H9 (cell line): Measurements from ENCODE around the gene UQCC3. TPM values are rescaled to one million over a fixed set of nuclear protein-coding genes. Genes with fewer than 3 reads are reported as not detected.

Source experiments
- DNase-seq: peaks from one replicate; pipeline ENCODE4 v3.0.0-alpha.2; 2017
- H2AFZ ChIP-seq: one replicate; pipeline ENCODE4 v1.6.1; 2013; ENCODE audit warnings: mild to moderate bottlenecking, low read length, control low read depth, moderate library complexity
- H2AK5ac ChIP-seq: 2 replicates; pipeline ENCODE4 v1.6.1; 2013; ENCODE audit warnings: low read length, control low read depth, mixed read lengths; ENCODE audit not compliant: insufficient read length
- H2BK120ac ChIP-seq: one replicate; pipeline ENCODE4 v1.6.1; 2013; ENCODE audit warnings: low read depth, mild to moderate bottlenecking, low read length, control low read depth, inconsistent platforms; ENCODE audit not compliant: poor library complexity, severe bottlenecking
- H2BK12ac ChIP-seq: 2 replicates; pipeline ENCODE4 v1.6.1; 2013; ENCODE audit warnings: low read length, control low read depth, mixed read lengths, low read depth; ENCODE audit not compliant: insufficient read length
- H2BK15ac ChIP-seq: 2 replicates; pipeline ENCODE4 v1.6.1; 2013; ENCODE audit warnings: low read depth, low read length, control low read depth
- H2BK20ac ChIP-seq: one replicate; pipeline ENCODE4 v1.6.1; 2013; ENCODE audit warnings: low read depth, mild to moderate bottlenecking, low read length, control low read depth, inconsistent platforms; ENCODE audit not compliant: poor library complexity, severe bottlenecking
- H2BK5ac ChIP-seq: 2 replicates; pipeline ENCODE4 v1.6.1; 2013; ENCODE audit warnings: low read length, control low read depth, mixed read lengths; ENCODE audit not compliant: insufficient read length
- H3K14ac ChIP-seq: 2 replicates; pipeline ENCODE4 v1.6.1; 2013; ENCODE audit warnings: low read length, control low read depth; ENCODE audit not compliant: insufficient read depth
- H3K18ac ChIP-seq: 2 replicates; pipeline ENCODE4 v1.6.1; 2013; ENCODE audit warnings: low read depth, mild to moderate bottlenecking, mixed read lengths, low read length, control low read depth; ENCODE audit not compliant: insufficient read length
- H3K23ac ChIP-seq: 2 replicates; pipeline ENCODE4 v1.6.1; 2013; ENCODE audit warnings: low read length, control low read depth, mixed read lengths, low read depth; ENCODE audit not compliant: insufficient read length
- H3K23me2 ChIP-seq: 2 replicates; pipeline ENCODE4 v1.6.1; 2013; ENCODE audit warnings: low read depth, mild to moderate bottlenecking, mixed read lengths, low read length, control low read depth; ENCODE audit not compliant: insufficient read length, poor library complexity, severe bottlenecking
- H3K27ac ChIP-seq: 2 replicates; pipeline ENCODE4 v1.5.1; 2013; ENCODE audit warnings: low read length, control low read depth, mixed read lengths, low read depth; ENCODE audit not compliant: insufficient read length
- H3K27me3 ChIP-seq: 2 replicates; pipeline ENCODE4 v1.6.1; 2013; ENCODE audit warnings: low read length, control low read depth, inconsistent platforms; ENCODE audit not compliant: insufficient read depth
- H3K4ac ChIP-seq: 2 replicates; pipeline ENCODE4 v1.6.1; 2013; ENCODE audit warnings: low read depth, mild to moderate bottlenecking, control low read depth, inconsistent platforms, low read length, moderate library complexity
- H3K4me1 ChIP-seq: 2 replicates; pipeline ENCODE4 v1.6.1; 2013; ENCODE audit warnings: low read length, control low read depth, inconsistent platforms; ENCODE audit not compliant: insufficient read depth
- H3K4me2 ChIP-seq: 2 replicates; pipeline ENCODE4 v1.6.1; 2013; ENCODE audit warnings: low read length, control low read depth, mixed read lengths; ENCODE audit not compliant: insufficient read length, insufficient read depth
- H3K56ac ChIP-seq: 2 replicates; pipeline ENCODE4 v1.6.1; 2013; ENCODE audit warnings: low read depth, mild to moderate bottlenecking, mixed read lengths, low read length, control low read depth; ENCODE audit not compliant: insufficient read length
- H3K79me1 ChIP-seq: 2 replicates; pipeline ENCODE4 v1.6.1; 2013; ENCODE audit warnings: low read depth, mild to moderate bottlenecking, moderate library complexity, low read length, control low read depth, inconsistent platforms; ENCODE audit not compliant: insufficient read depth, poor library complexity, severe bottlenecking
- H3K79me2 ChIP-seq: 2 replicates; pipeline ENCODE4 v1.6.1; 2013; ENCODE audit warnings: low read length, control low read depth, inconsistent platforms; ENCODE audit not compliant: insufficient read depth
- H3K9ac ChIP-seq: 2 replicates; pipeline ENCODE4 v1.6.1; 2013; ENCODE audit warnings: low read length, control low read depth, mixed read lengths; ENCODE audit not compliant: insufficient read length; ENCODE audit errors: extremely low read depth
- H3K9me3 ChIP-seq: one replicate; pipeline ENCODE4 v1.6.1; 2013; ENCODE audit warnings: low read depth, low read length, inconsistent platforms; ENCODE audit not compliant: control insufficient read depth
- H3T11ph ChIP-seq: one replicate; pipeline ENCODE4 v1.6.1; 2013; ENCODE audit warnings: mild to moderate bottlenecking, low read length, control low read depth, inconsistent platforms
- H4K20me1 ChIP-seq: one replicate; pipeline ENCODE4 v1.6.1; 2013; ENCODE audit not compliant: control insufficient read depth, insufficient read length, insufficient read depth
- H4K5ac ChIP-seq: 2 replicates; pipeline ENCODE4 v1.6.1; 2013; ENCODE audit warnings: low read depth, mild to moderate bottlenecking, mixed read lengths, low read length, control low read depth; ENCODE audit not compliant: insufficient read length
- H4K8ac ChIP-seq: replicated peaks from 2 replicates; pipeline ENCODE4 v1.6.1; 2013; ENCODE audit warnings: low read length, control low read depth, mixed read lengths, low read depth; ENCODE audit not compliant: insufficient read length
- H4K91ac ChIP-seq: 2 replicates; pipeline ENCODE4 v1.6.1; 2013; ENCODE audit warnings: low read depth, mild to moderate bottlenecking, moderate library complexity, mixed read lengths, low read length, control low read depth; ENCODE audit not compliant: insufficient read length
- H3K27ac Mint-ChIP-seq, 3 experiments: 2 replicates in 2 of 3; 3 replicates in 1 of 3; pipeline ENCODE4 v1.8.0; 2020 to 2021; ENCODE audit warnings: mixed read lengths in 3 of 3, mild to moderate bottlenecking in 1 of 3, moderate library complexity in 1 of 3
- H3K27me3 Mint-ChIP-seq: 2 replicates; pipeline ENCODE4 v1.8.0; 2021; ENCODE audit warnings: low read depth, mild to moderate bottlenecking, moderate library complexity, mixed read lengths
- H3K36me3 Mint-ChIP-seq, 3 experiments: 2 replicates in 2 of 3; 3 replicates in 1 of 3; pipeline ENCODE4 v1.8.0; 2020 to 2021; ENCODE audit warnings: low read depth in 3 of 3, mixed read lengths in 3 of 3; ENCODE audit not compliant: insufficient read depth in 1 of 3
- H3K4me1 Mint-ChIP-seq, 2 experiments: 2 replicates each; pipeline ENCODE4 v1.8.0; 2020; ENCODE audit warnings: mixed read lengths in 2 of 2
- H3K4me3 Mint-ChIP-seq, 2 experiments: 2 replicates in 1 of 2; 3 replicates in 1 of 2; pipeline ENCODE4 v1.8.0; 2020 to 2021; ENCODE audit warnings: mild to moderate bottlenecking in 2 of 2, mixed read lengths in 2 of 2, moderate library complexity in 1 of 2
- H3K9me3 Mint-ChIP-seq, 2 experiments: 2 replicates in 1 of 2; 3 replicates in 1 of 2; pipeline ENCODE4 v1.8.0; 2020; ENCODE audit warnings: mild to moderate bottlenecking in 2 of 2, mixed read lengths in 2 of 2, moderate library complexity in 1 of 2
- CTCF ChIP-seq: fragments of 200-600 bp; sonication (generic); conservative IDR thresholded peaks from 3 replicates; pipeline ENCODE4 v1.8.0; 2021; ENCODE audit warnings: antibody characterized with exemption, mild to moderate bottlenecking
- WGBS: extraction: QIAGEN DNeasy Blood & Tissue Kit; methylation state at CpG from one replicate; pipeline ENCODE4 v1.1.7; 2013; ENCODE audit warnings: missing lambda C conversion rate, low lambda C conversion rate, mixed read lengths; ENCODE audit not compliant: insufficient read length; ENCODE audit errors: extremely low coverage; 5-methylcytosine and 5-hydroxymethylcytosine counted together
- total RNA-seq: library from RNA; stranded (reverse); gene quantifications from 2 replicates; pipeline ENCODE4 v1.2.1, GENCODE V29; 2021

Gene UQCC3
- total RNA-seq, 1 experiment from 2014 or later = 11.1 TPM

GRCh38 chr11:62622476-62623089, 48.9 kb upstream of the UQCC3 start:
- Histone ChIP-seq H2BK15ac (no peak overlapping the region), H2BK5ac (no peak overlapping the region), H4K20me1 (peaks cover 2% of the 10 kb centered on the region), H3K79me2 (no peaks in the 10 kb centered on the region; the same call in 1 of the 2 replicates), H2BK120ac (no peak overlapping the region), H3K9ac (no peak overlapping the region), H4K8ac (no peak overlapping the region), H2BK20ac (no peak overlapping the region), H4K5ac (no peak overlapping the region), H3K56ac (no peak overlapping the region), H2AFZ (no peak overlapping the region), H3K27ac (no peak overlapping the region), H3T11ph (no peak overlapping the region), H3K27me3 (no peaks in the 10 kb centered on the region), H3K4me2 (peak overlapping the region; percentile 5), H3K9me3 (no peaks in the 10 kb centered on the region), H2BK12ac (no peak overlapping the region), H3K4ac (no peak overlapping the region), H4K91ac (no peak overlapping the region), H3K23ac (no peak overlapping the region), H3K79me1 (no peaks in the 10 kb centered on the region), H3K23me2 (peaks cover 8% of the 10 kb centered on the region), H2AK5ac (no peak overlapping the region), H3K18ac (no peak overlapping the region), H3K4me1 (peaks cover 2% of the 10 kb centered on the region; the same call in 1 of the 2 replicates), H3K14ac (no peak overlapping the region)
- DNase-seq = no peak
- TF ChIP-seq CTCF = no peak
- Mint-ChIP-seq H3K4me1 (peaks cover 17 to 19% of the 10 kb centered on the region in 2 experiments), H3K36me3 (peaks cover 24 to 46% (median 40%) of the 10 kb centered on the region in 3 experiments; a peak in 6 of 7 replicates), H3K9me3 (no peaks in the 10 kb centered on the region), H3K4me3 (peak overlapping the region; percentile 77 to 95), H3K27me3 (no peaks in the 10 kb centered on the region), H3K27ac (peak overlapping the region; percentile 90 to 93 (median 93))
- no CpG with 5 or more reads among the region's 7 CpGs for WGBS
